KMS-11 (cell line): ENCODE data around the gene CLASRP.

ENCODE experiments used
- H2AFZ ChIP-seq: fragments of 200-600 bp; sonication (generic); 2 replicates; pipeline ENCODE4 v1.6.1; 2016; ENCODE audit warnings: antibody characterized with exemption, mixed run types, low read depth
- H3K27ac ChIP-seq: fragments of 200-600 bp; sonication (generic); 2 replicates; pipeline ENCODE4 v1.6.1; 2016; ENCODE audit warnings: mild to moderate bottlenecking, mixed run types
- H3K27me3 ChIP-seq: fragments of 200-600 bp; sonication (generic); 2 replicates; pipeline ENCODE4 v1.6.1; 2017; ENCODE audit warnings: mild to moderate bottlenecking, low read depth, mixed run types, moderate library complexity; ENCODE audit not compliant: insufficient read depth
- H3K36me3 ChIP-seq: fragments of 200-600 bp; sonication (generic); 2 replicates; pipeline ENCODE4 v1.6.1; 2017; ENCODE audit warnings: mild to moderate bottlenecking, mixed run types; ENCODE audit not compliant: insufficient read depth
- H3K4me1 ChIP-seq: fragments of 200-600 bp; sonication (generic); 2 replicates; pipeline ENCODE4 v1.6.1; 2016; ENCODE audit warnings: mild to moderate bottlenecking, low read depth, mixed run types; ENCODE audit not compliant: poor library complexity, severe bottlenecking
- H3K4me2 ChIP-seq: fragments of 200-600 bp; sonication (generic); 2 replicates; pipeline ENCODE4 v1.7.0; 2016; ENCODE audit warnings: mild to moderate bottlenecking, mixed run types
- H3K4me3 ChIP-seq: fragments of 200-600 bp; sonication (generic); IDR thresholded peaks from 2 replicates; pipeline ENCODE4 v1.6.1; 2017; ENCODE audit warnings: low read depth, low read length, mixed read lengths; ENCODE audit not compliant: insufficient read depth
- H3K79me2 ChIP-seq: fragments of 200-600 bp; sonication (generic); 2 replicates; pipeline ENCODE4 v1.6.1; 2016; ENCODE audit warnings: low read depth, mixed run types; ENCODE audit not compliant: insufficient read depth
- H3K9ac ChIP-seq: fragments of 200-600 bp; sonication (generic); 2 replicates; pipeline ENCODE4 v1.6.1; 2016; ENCODE audit warnings: mild to moderate bottlenecking, mixed run types
- H4K20me1 ChIP-seq: fragments of 200-600 bp; sonication (generic); 2 replicates; pipeline ENCODE4 v1.6.1; 2016; ENCODE audit warnings: mild to moderate bottlenecking, mixed run types; ENCODE audit not compliant: insufficient read depth
- CTCF ChIP-seq: fragments of 200-600 bp; sonication (generic); conservative IDR thresholded peaks from 2 replicates; pipeline ENCODE4 v1.6.1; 2017; ENCODE audit warnings: low read depth, mild to moderate bottlenecking, antibody characterized with exemption, low read length, moderate library complexity, mixed read lengths

The CLASRP gene

GRCh38 chr19:45075301-45076028 lies 36.6 kb downstream of the CLASRP start:
- H3K36me3 ChIP-seq: peaks cover 6% of the 10 kb centered on the region; the same call in 1 of the 2 replicates
- no peaks in the 10 kb centered on the region for H3K27me3 ChIP-seq
- no peak overlapping the region for H3K4me3 ChIP-seq
- peak overlapping the region; percentile 97 for H3K4me2 ChIP-seq
- peak overlapping the region; percentile 59 for H3K27ac ChIP-seq
- H2AFZ ChIP-seq: peak overlapping the region; percentile 59; the same call in 1 of the 2 replicates
- peaks cover 60% of the 10 kb centered on the region for H3K79me2 ChIP-seq
- H3K4me1 ChIP-seq: peaks cover 49% of the 10 kb centered on the region
- no peaks in the 10 kb centered on the region for H4K20me1 ChIP-seq
- peak overlapping the region; percentile 62 for H3K9ac ChIP-seq
- no peak for TF ChIP-seq CTCF

- no peaks in the 10 kb centered on the region for H4K20me1 ChIP-seq
- no peaks in the 10 kb centered on the region for H3K27me3 ChIP-seq
- peak within 1 kb of the TSS; percentile 59 for H2AFZ ChIP-seq
- H3K9ac ChIP-seq: peak within 1 kb of the TSS; percentile 62
- H3K27ac ChIP-seq: peak within 1 kb of the TSS; percentile 59
- TF ChIP-seq CTCF: no peak
- H3K4me3 ChIP-seq: no peak within 1 kb of the TSS
- H3K4me1 ChIP-seq: peaks cover 57% of the 10 kb centered on the region
- peaks cover 6% of the 10 kb centered on the region; the same call in 1 of the 2 replicates for H3K36me3 ChIP-seq
- peaks cover 68% of the 10 kb centered on the region for H3K79me2 ChIP-seq
- H3K4me2 ChIP-seq: peak within 1 kb of the TSS; percentile 97
Measured at GRCh38 chr19:45076029-45076850, 37.4 kb downstream of the CLASRP start, which contains the start of gene ZNF296. Gene ZNF296, minus strand, starts transcription at chr19:45076478. Its CDS starts 105 bp downstream, at chr19:45076373.

- Histone ChIP-seq H3K9ac (peak overlapping the region; percentile 62; the same call in 1 of the 2 replicates), H3K27me3 (no peaks in the 10 kb centered on the region), H3K27ac (peak overlapping the region; percentile 59), H2AFZ (peak overlapping the region; percentile 59), H4K20me1 (no peaks in the 10 kb centered on the region), H3K4me3 (no peak overlapping the region), H3K79me2 (peaks cover 77% of the 10 kb centered on the region), H3K4me1 (peaks cover 57% of the 10 kb centered on the region), H3K36me3 (peaks cover 4% of the 10 kb centered on the region; the same call in 1 of the 2 replicates), H3K4me2 (peak overlapping the region; percentile 97)
- no peak for TF ChIP-seq CTCF
Measured at GRCh38 chr19:45076851-45077730, 38.2 kb downstream of the CLASRP start.
